Cerebellar cortex (tissue), 1 donor: ENCODE measurements around the gene GPHN.
A peak's percentile ranks its signal among the peaks of the same experiment; 100 is the strongest.

ENCODE experiments used
- DNase-seq: peaks from one replicate; pipeline ENCODE4 v3.0.0-alpha.2; 2015; ENCODE audit warnings: low spot score

Gene GPHN

GRCh38 chr14:66507722-66508546, at the start of gene GPHN:
Gene GPHN (plus strand): TSS chr14:66508147.
- peak; percentile 98 for DNase-seq

GRCh38 chr14:66459603-66460002, 48.3 kb upstream of the GPHN start:
- no peak for DNase-seq

GRCh38 chr14:66464261-66464660, 43.7 kb upstream of the GPHN start:
- no peak for DNase-seq

- DNase-seq = no peak
Measured at GRCh38 chr14:66468778-66469367, 39.1 kb upstream of the GPHN start.

- no peak for DNase-seq
Measured at GRCh38 chr14:66471584-66471983, 36.4 kb upstream of the GPHN start.

- DNase-seq = no peak
Measured at GRCh38 chr14:66472251-66472650, 35.7 kb upstream of the GPHN start.

GRCh38 chr14:66473223-66473622, 34.7 kb upstream of the GPHN start:
- DNase-seq = no peak

GRCh38 chr14:66476964-66477363, 31.0 kb upstream of the GPHN start:
- DNase-seq = peak; percentile 2

GRCh38 chr14:66477567-66477966, 30.4 kb upstream of the GPHN start:
- DNase-seq = no peak

- DNase-seq = no peak
Measured at GRCh38 chr14:66482873-66483272, 25.1 kb upstream of the GPHN start.

- DNase-seq = no peak
Measured at GRCh38 chr14:66483322-66483721, 24.6 kb upstream of the GPHN start.

- no peak for DNase-seq
Measured at GRCh38 chr14:66485029-66485428, 22.9 kb upstream of the GPHN start.

- DNase-seq = no peak
Measured at GRCh38 chr14:66485910-66486421, 22.0 kb upstream of the GPHN start, which contains the start of gene CCDC196. Gene CCDC196 (plus strand): TSS chr14:66486371. CDS start chr14:66486503, 132 bp downstream.

- DNase-seq = no peak
Measured at GRCh38 chr14:66487164-66487563, 20.8 kb upstream of the GPHN start.

GRCh38 chr14:66490143-66491111, 17.5 kb upstream of the GPHN start:
- no peak for DNase-seq

- DNase-seq = no peak
Measured at GRCh38 chr14:66493750-66494149, 14.2 kb upstream of the GPHN start.

GRCh38 chr14:66495218-66496098, 12.5 kb upstream of the GPHN start:
- peak; percentile 90 for DNase-seq

GRCh38 chr14:66496188-66496807, 11.6 kb upstream of the GPHN start:
- DNase-seq = peak; percentile 5

GRCh38 chr14:66496911-66497310, 11.0 kb upstream of the GPHN start:
- DNase-seq = no peak

- no peak for DNase-seq
Measured at GRCh38 chr14:66498311-66498710, 9.6 kb upstream of the GPHN start.

- no peak for DNase-seq
Measured at GRCh38 chr14:66501592-66501991, 6.4 kb upstream of the GPHN start.
